Measurements from ENCODE around the gene UMODL1. TPM values are rescaled to one million over a fixed set of nuclear protein-coding genes. Genes with fewer than 3 reads are reported as not detected.

The UMODL1 gene
- total RNA-seq, 6 experiments from 2014 or later, result 0.06 to 1.2 (median 0.75) TPM; not detected in 2

DNA sequence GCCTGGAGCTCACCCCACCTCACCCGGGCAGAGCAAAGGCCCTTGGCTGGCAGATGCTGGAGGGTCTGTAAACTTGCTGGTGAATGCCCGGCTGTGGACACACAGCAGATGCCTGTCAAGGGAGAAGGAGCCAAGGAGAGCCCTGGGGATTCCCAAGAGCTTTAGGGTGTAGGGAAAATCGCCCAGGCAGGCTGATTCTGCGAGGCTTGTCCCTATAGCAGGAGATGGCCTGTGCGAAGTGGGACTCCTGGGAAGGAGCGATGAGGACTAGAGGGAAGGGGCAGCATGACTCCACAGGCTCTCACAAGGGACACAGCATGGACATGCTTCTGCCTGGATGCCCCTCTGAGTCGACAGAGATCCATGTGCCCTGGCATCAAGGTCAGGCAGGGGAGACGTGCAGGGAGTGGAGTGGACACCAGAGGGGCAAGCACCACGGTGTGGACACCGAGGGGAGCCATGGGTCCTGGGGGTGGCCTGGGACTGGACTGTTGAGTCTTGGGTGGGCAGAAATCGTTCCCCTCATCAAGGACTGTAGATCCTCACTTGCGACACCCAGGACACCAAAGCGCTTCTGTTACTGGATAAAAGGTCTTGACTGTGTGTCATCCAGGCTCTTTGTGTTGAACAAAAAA is 76.4 kb downstream of the UMODL1 start:
- 54% methylated on average over 5 of the region's 13 CpGs for WGBS (ENCODE audit: insufficient coverage, low coverage, low lambda C conversion rate, missing lambda C conversion rate)
- Histone ChIP-seq H3K27me3 (no peaks in the 10 kb centered on the region), H3K9me3 (no peaks in the 10 kb centered on the region), H3K4me1 (no peaks in the 10 kb centered on the region), H3K27ac (no peak overlapping the region), H3K4me3 (no peak overlapping the region), H3K36me3 (no peaks in the 10 kb centered on the region)
- intact Hi-C loops (cut with DNase I), result loop anchor here (5.0 to 10.0 kb wide), 3 partner anchors 105 to 297 kb away; no protein-coding TSS in a partner anchor
- no peak for ATAC-seq
- peak in 1 of 3 donors; percentile 33 for DNase-seq
- no peak for TF ChIP-seq POLR2A (IDR thresholded peaks at IDR 0.05)
- no peak for TF ChIP-seq CTCF (IDR thresholded peaks at IDR 0.05)

DNA sequence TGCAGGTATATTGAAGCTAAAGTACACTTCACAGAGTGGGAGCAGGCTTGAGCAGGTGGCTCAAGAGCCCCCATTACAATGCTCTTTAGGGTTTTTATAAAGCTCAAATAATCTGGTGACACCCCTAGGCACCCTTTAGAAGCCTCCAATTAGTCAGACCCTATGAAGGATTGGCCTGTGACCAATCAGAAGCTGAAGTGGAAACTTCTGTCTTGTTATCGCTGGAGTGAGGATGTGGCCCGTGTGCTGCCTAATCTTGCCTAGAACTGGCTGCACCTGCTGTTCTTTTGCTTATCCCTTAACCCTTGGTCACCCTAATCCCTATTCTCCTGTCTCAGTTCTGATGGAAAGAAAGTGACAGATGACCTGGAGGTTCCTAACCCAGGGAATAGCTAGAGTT is 77.0 kb downstream of the UMODL1 start:
- intact Hi-C loops (cut with DNase I), result loop anchor here (5.0 to 10.0 kb wide), 3 partner anchors 104 to 297 kb away; no protein-coding TSS in a partner anchor

GRCh38 chr21:42148584-42148983 is 77.5 kb downstream of the UMODL1 start:
- ATAC-seq (no peak), DNase-seq (no peak)
- H3K36me3 ChIP-seq, result no peaks in the 10 kb centered on the region
- no peaks in the 10 kb centered on the region for H3K27me3 ChIP-seq
- no peak overlapping the region for H3K4me3 ChIP-seq
- intact Hi-C loops (cut with DNase I), result loop anchor here (5.0 to 10.0 kb wide), 3 partner anchors 104 to 296 kb away; no protein-coding TSS in a partner anchor
- WGBS (ENCODE audit: insufficient coverage, low coverage, low lambda C conversion rate, missing lambda C conversion rate), result 70% methylated on average over 1 of the region's 3 CpGs
- H3K4me1 ChIP-seq, result no peaks in the 10 kb centered on the region
- no peaks in the 10 kb centered on the region for H3K9me3 ChIP-seq
- no peak overlapping the region for H3K27ac ChIP-seq
- TF ChIP-seq CTCF (IDR thresholded peaks at IDR 0.05), result no peak
- no peak for TF ChIP-seq POLR2A (IDR thresholded peaks at IDR 0.05)

More for the DNA sequence above, 77.0 kb downstream of the UMODL1 start:
- Histone ChIP-seq H3K27me3 (no peaks in the 10 kb centered on the region), H3K4me3 (no peak overlapping the region), H3K27ac (no peak overlapping the region), H3K36me3 (no peaks in the 10 kb centered on the region), H3K9me3 (no peaks in the 10 kb centered on the region), H3K4me1 (no peaks in the 10 kb centered on the region)
- TF ChIP-seq POLR2A (IDR thresholded peaks at IDR 0.05) (no peak), CTCF (IDR thresholded peaks at IDR 0.05) (no peak)
- ATAC-seq (no peak), DNase-seq (no peak)
- 41% methylated on average over 2 of the region's 2 CpGs for WGBS (ENCODE audit: insufficient coverage, low coverage, low lambda C conversion rate, missing lambda C conversion rate)

GRCh38 chr21:42149656-42150473 is 78.7 kb downstream of the UMODL1 start:
- H3K36me3 ChIP-seq, result no peaks in the 10 kb centered on the region
- H3K27me3 ChIP-seq, result no peaks in the 10 kb centered on the region
- no peaks in the 10 kb centered on the region for H3K9me3 ChIP-seq
- no peaks in the 10 kb centered on the region for H3K4me1 ChIP-seq
- no peak overlapping the region for H3K27ac ChIP-seq
- intact Hi-C loops (cut with DNase I), result loop anchor here (5.0 to 10.0 kb wide), 3 partner anchors 102 to 295 kb away; no protein-coding TSS in a partner anchor
- TF ChIP-seq POLR2A (IDR thresholded peaks at IDR 0.05), result no peak
- DNase-seq (peak in 1 of 3 donors; percentile 38), ATAC-seq (no peak)
- 91% methylated on average over 12 of the region's 21 CpGs for WGBS (ENCODE audit: insufficient coverage, low coverage, low lambda C conversion rate, missing lambda C conversion rate)
- no peak overlapping the region for H3K4me3 ChIP-seq
